NCI-H2171 treated with DMSO at 0.1 percent for 48 hours (cell line): ENCODE measurements around the gene AQP12B.
"Not testable (repeated sequence)": the region's sequence is repeated elsewhere in the genome, so short reads cannot be mapped to it uniquely, and the experiment has no call there.

ENCODE experiments used
- DNase-seq: peaks from one replicate; lab custom pipeline; 2025; lab: John Stamatoyannopoulos, UW

Gene AQP12B

GRCh38 chr2:240682431-240683224 lies at the start of gene AQP12B:
Gene AQP12B (minus strand): TSS chr2:240682885. CDS start chr2:240682837, 48 bp downstream.
- DNase-seq: not testable (repeated sequence)

DNA sequence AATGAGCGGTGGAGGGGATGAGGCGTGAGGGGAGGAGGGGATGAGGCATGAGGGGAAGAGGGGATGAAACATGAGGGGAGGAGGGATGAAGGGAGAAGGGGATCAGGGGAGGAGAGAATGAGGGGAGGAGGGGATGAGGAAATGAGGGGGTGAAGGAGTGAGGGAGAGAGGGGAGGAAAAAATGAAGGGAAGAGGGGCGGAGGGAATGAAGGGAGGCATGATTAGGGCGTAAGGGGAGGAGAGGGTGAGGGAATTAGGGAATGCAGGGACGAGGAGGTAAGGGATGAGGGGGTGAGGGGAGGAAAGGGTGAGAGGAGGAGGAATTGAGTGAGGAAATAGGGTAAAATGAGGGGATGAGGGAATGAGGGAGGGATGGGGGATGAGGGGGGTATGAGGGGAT lies 49.5 kb upstream of the AQP12B start:
- DNase-seq: no peak

- no peak for DNase-seq
These were observed 48.5 kb upstream of the AQP12B start for GRCh38 chr2:240731178-240731545.

DNA sequence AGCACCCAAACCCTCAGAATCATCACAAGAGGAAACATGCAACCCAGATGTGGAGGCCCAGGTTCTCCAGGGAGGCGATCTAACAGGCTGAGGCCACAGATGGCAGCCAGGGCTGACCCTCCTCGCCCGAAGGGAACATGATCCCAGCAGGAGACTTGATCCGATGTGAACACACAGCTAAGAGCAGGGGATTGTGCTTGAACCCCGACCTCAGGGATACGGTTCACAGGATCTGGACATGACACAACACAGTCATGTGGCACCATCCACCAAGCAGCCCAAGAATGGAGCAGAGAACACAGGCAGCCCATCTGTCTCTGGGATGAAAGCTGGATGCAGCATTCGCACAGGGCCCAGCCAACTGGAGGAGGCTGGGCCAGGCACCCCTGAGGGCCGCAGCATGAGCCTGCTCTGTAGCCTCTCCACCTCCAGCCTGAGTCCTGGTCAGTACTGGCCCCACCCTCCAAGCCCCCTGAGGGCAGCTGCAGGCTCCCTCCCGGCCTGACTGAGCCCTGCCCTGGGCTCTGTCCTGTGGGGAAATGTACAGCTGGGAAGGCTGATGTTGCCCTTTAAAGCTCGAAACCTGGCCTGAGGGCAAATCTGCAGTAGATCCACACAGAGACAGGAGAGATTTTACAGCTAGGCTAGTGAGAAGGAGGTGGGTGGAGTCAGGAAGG lies 48.0 kb upstream of the AQP12B start:
- DNase-seq: no peak

DNA sequence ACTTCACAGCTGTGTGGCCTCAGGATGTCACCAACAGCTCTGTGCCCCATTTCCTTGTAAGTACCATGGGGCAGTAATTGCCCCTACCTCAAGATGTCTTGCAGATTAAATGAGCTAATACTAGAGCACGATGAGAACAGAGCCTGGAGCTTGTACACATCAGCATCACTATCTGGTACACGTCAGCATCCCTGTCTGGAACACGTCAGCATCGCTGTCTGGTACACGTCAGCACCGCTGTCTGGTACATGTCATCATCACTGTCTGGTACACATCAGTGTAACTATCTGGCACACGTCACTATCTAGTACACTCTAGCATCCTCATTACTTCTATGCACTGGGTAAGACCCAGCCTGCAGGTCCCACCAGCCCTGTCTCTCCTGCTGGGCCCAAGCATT lies 46.1 kb upstream of the AQP12B start:
- no peak for DNase-seq

- DNase-seq: no peak
These were observed 45.7 kb upstream of the AQP12B start for GRCh38 chr2:240728361-240728760.

DNA sequence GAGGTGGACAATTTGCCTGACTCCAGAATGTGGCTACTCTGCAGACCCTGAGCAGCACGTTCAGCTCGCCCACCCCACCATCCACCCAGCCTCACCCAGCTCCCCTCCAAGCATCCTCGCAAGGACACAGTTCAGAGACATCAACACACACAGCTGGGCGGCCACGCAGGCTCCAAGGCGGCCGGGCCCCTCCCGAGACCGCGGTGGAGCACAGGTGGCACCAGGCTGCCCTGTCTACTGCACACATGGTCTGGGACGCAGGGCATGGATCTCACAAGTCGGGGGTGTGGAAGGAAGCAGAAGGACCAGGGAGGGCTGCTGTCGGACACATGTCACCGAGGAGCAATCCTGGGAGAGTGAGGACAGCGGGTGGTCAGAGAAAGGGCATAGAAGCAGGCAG lies 45.2 kb upstream of the AQP12B start:
- DNase-seq: no peak

DNA sequence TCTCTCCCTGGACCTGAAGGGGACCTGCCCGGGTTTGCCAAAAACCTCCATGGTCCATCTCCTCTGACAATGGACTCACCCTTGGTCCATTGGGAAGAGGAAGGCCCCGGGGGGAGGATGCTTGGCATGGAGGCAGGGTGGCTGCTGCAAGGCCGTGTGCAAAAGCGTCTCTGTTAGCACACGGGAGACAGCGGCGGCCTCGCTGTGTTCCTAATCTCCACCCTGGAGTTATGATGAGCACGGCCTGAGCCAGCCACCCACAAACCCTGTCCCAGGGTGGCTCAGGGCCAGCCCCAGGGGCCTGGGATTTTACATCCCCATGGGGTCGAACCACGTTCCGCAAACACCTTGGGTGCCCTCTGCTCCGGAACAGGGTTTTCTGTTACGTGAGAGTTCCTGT lies 44.8 kb upstream of the AQP12B start:
- DNase-seq: no peak

GRCh38 chr2:240726876-240727275 lies 44.2 kb upstream of the AQP12B start:
- DNase-seq: no peak

- peak; percentile 36 for DNase-seq
These were observed 43.0 kb upstream of the AQP12B start for GRCh38 chr2:240725671-240726070.

DNA sequence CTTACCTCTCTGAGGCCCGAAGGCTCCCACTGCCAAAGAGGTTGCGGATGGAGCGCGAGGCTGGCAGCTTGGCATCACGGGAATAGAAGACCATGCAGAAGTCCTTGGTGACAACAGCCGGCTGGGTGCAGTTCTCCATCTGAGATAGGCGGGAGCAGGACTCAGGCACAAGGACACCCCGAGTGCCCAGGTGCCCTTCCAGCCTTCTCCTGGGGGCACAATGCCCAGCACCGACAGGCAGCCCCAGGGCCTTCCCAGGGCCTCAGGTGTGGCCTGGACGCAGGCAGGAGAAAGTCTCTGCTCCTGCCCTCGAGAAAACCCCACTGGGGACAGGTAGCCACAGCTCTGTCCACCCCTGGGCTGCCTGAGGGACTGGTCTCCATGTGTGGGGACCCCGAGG lies 42.6 kb upstream of the AQP12B start:
- no peak for DNase-seq

- no peak for DNase-seq
These were observed 41.7 kb upstream of the AQP12B start for GRCh38 chr2:240724431-240724830.

DNA sequence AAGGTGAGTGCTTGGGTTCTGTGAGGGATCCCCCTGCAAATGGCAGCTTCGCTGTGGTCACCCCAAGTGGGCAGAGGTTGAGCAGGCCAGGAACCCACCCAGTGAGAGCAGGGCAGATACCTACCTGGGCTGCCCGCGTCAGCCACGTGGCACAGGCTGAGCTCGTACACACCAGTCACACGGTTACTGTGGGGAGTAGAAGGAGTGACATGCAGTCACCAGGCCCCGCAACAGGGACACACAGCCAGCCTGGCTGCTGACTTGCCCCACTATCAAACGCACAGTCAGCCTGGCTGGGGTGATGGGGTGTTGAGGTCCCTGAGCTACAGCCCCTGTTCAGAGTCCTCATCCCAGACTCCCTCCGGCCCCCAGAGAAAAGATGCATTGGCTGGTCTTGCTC lies 41.2 kb upstream of the AQP12B start:
- DNase-seq: no peak

- no peak for DNase-seq
These were observed 40.4 kb upstream of the AQP12B start for GRCh38 chr2:240722796-240723735.

GRCh38 chr2:240722376-240722775 lies 39.7 kb upstream of the AQP12B start:
- no peak for DNase-seq

DNA sequence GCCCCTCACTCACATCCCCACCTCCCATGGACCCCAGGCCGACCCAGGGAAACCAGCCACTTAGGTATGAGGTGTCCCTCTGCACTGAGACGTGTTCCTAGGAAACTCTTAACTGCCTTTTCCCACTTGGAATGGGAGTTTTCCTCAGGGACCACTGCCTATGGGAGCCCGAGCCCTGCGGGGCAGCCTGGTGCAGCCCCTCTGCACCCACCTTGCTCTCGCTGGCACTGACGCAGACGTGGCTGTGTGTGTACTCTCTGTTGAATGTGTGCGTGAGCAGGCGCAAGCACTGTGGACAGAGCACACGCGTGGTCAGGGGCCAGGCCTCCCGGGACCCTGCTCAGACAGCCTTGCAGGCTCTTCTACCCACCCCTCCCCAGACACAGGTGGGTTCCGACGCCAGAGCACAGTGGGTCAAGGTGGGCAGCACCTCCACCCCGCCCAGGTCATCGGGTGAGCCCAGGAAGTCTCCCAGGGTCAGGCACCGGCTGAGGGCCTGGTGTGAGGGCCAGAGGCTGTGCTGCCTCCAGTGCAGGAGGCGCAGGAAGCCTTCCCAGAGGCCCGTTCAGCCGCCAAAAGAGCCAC lies 39.0 kb upstream of the AQP12B start:
- no peak for DNase-seq

DNA sequence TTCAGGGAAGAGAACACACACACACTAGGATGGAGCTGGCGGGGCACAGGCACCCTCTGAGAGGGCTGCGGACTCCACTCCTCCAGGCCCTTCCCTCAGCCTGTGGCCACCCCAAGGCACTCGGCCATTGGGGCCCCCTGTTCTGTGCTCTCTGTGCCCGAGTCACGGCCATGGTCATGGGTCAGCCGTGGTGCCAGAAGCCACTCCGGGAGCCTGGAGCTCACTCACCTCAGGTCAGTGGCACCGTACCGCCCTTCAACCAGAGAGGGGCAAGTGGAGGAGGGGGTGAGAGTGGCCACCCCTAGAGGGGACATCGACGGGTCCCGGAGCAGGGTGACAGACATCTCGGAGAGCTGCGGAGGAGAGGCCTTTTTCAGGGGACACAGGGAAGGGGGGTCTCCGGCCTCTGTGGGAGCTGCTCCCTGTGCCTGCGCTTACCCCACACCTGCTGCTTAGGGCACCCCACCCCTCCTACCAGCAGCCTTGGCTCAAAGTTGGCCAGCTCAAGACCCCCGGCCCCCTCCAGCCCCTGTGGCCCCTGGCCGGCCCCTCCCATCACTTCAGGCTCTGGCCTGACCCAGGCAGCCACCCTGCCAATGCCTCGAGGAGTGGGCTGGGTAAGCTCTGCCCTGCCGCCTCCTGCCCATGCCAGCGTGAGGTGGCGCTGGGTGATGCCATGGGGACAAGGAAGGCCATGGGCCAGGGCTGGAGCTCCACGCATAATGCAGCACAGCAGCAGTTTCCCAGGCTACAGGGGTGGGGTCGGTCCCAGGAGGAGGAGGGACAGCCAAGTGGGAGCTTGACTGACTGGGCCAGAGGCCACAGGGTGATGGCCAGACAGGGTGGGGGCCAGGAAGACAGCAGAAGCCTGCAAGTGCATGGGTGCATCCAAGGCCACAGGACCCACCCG lies 38.3 kb upstream of the AQP12B start:
- DNase-seq: no peak

- DNase-seq: no peak
These were observed 37.2 kb upstream of the AQP12B start for GRCh38 chr2:240719676-240720545.

DNA sequence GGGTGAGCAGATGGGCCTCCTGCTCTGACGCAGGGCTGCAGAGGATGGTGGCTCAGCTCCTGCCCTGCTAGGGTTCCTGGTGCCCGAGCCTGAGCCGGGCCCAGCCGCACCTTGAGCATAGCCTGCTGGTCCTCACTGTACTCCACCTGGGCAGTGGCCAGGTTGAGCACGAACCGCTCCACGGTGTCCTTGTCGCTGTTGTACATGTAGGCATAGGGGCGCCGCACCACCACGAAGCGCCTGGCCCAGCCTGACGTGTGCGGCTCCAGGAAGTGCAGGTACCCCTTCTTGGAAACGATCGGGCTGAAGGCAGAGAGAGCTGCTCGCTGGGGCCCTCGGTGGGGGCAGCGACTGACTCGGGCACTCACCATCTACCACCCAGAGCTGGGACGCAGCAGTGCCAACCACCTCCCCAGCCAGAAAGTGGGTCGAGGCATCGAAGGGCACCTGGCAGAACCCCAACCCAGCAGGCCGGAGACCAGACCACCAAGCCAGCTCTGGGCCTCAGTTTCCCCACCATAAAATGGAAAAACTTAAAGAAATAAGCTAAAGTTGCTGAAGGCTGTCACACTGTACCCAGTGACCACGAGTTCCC lies 36.3 kb upstream of the AQP12B start:
- no peak for DNase-seq
